CD4-positive, alpha-beta T cell treated with Interleukin-12 subunit alpha and Interleukin-12 subunit beta, for 1 hour (primary cell): ENCODE results near the gene YES1.

Experiments used
- DNase-seq: peaks from one replicate; pipeline ENCODE4 v3.0.0-alpha.2; 2020

Gene YES1

GRCh38 chr18:811892-812375 is at the start of gene YES1:
TSS of gene YES1 (minus strand) at chr18:812242. CDS start at chr18:756827, 55,415 bp downstream.
- peak; percentile 72 for DNase-seq

DNA sequence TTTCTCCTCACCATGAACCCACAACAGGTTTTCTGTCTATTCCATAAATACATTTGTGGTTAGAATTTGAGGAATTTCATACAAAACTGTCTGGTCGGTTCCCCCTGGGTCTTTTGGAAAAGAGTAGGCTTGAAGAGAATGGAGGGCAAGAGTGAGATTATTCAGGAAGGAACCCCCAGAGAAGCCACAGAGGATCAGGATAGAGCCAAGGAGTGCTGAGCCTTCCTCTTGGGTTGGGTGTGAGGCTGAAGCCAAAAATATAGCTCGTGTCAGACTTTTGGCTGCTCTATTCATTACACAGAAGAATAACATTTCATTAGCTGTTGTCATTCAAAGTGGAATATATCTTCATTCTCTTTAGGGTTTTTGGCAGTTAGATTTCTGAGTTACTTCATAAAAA is 45.9 kb upstream of the YES1 start:
- DNase-seq: no peak

DNA sequence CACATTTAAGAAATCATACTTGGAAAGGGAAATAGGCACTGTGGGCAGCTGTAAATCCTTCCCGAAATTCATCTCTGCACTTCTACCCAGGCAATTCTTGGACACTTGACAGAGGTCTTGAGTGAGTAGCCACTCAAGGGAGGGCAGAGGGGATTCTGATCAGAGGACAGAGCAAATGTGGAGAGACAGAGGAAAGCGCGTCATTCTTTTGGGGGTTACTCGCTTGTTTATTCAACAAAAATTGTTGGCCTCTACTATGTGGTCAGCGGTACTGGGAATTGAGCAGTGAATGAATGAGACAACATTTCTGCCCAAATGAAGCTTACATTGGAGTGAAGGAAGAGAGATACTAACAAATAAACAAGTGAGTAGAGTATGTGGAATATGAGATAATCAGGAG is 41.4 kb upstream of the YES1 start:
- no peak for DNase-seq

DNA sequence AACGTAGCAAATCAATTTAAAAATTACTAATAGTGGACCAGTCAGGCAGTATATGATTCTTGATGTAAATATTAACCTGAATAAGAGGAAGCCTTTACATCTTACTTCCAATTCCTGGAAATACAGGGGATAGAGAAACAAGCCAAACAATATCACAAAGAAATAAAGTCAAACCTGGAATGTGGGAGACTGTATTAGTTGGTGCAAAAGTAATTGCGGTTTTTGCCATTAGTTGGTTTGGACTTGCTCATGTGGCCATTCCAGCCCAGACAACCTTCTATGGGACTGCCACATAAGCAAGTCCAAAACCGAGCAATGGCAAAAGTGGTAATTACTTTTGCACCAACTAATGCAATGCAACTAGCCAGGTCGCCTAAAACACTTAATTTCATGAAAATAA is 38.9 kb upstream of the YES1 start:
- DNase-seq: no peak

GRCh38 chr18:849021-849420 is 37.0 kb upstream of the YES1 start:
- no peak for DNase-seq

DNA sequence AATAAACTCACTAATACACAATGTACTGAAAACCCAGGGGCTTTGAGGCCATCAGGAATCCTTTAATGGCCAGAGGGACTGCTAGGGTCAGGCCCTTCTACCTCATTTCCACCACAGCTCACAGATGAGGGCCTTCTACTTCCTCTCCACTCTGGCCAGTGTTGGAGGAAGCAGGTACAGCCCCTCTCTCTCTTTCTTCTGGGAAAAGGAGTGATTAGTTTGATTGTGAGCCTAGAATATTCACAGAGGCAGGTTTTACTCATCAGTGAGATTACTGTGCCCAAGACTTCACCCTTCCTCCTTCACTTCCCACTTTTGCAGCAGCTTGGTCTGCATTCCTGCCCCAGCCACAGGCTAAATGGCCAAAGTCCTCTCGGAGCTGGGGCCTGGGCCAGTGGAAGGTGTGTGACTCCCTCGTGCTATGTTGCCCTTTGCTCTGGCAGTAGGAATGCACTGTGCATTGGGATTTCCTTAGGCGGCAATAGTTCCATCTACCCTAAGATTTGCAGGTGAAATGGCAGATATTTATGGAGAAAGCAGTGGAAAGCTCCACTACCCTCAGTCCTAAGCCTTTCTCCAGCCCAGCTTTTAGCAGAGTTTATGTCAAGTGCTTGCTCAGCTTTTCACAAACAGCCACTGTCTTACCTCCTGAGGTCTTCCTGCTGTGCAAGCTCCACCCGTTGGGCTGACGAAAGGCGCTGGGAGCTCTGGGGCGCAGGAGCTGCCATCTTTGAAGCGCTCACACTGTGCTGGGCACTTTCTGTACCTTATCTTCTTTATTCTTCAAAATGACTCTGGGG is 36.2 kb upstream of the YES1 start:
- DNase-seq: no peak

DNA sequence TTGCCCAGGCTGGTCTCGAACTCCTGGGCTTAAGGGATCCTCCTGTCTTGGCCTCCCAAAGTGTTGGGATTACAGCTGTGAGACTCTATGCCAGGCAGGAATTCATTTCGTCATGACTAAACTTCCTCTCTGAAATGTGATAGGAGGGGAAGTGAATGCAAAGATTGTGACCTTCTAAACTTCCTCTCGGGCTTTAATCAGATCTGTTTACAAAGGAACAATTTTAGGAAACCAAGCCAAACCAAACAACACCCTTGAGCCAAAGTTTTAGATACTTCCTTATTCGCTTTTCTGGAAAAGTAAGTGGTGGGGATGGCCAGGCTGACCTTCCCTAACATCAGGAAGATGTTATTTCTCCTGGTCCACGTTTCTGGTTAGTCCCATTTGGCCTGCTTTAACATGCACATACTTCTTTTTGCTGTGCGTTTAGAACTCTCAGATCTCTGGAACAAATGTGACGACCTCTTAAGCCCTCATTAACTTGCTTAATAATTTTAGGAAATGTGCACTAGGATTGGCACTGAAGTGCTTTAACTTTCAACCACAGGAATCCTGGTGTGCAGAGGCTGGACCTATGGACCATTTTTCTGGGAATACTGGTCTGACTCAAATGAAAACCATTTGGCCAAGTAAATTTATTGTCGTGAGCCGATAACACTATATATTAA is 33.2 kb upstream of the YES1 start:
- DNase-seq: no peak

- DNase-seq: no peak
Observed at GRCh38 chr18:841647-842370, 29.8 kb upstream of the YES1 start.

- no peak for DNase-seq
Observed at GRCh38 chr18:840516-840915, 28.5 kb upstream of the YES1 start.

- DNase-seq: no peak
Observed at GRCh38 chr18:840023-840408, 28.0 kb upstream of the YES1 start.

GRCh38 chr18:839224-840022 is 27.4 kb upstream of the YES1 start:
- peak; percentile 83 for DNase-seq

GRCh38 chr18:837922-838321 is 25.9 kb upstream of the YES1 start:
- DNase-seq: no peak

DNA sequence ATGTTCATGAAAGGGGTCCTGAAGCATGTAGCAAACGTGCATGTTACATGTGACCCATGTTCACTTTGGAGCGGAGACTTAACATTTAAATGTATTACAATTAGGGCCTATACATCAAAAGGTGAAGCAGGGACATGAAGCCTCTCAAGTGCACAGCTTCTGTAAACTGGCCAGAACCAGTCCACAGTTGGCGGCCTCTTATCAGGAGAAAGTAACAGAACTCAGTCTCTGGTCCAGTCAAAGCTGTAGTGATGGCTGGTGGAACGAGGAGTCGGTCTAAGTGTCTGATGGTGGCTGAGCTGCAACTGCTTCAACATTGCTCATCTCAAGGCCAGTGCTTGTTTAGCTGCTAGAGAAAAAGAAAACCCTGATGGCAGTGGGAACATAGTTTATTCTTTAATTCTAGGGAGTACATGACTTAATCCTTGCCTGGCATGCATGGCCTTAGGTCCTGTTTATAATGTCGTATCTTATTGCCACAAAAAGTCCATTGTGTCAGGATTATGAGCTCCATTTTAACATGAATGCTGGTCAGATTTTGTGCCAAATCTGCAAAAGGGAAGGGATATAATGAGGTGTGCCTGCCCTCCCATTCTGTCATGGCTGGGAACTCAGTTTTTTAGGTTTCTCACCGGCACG is 22.2 kb upstream of the YES1 start:
- DNase-seq: no peak

GRCh38 chr18:833197-833596 is 21.2 kb upstream of the YES1 start:
- no peak for DNase-seq

DNA sequence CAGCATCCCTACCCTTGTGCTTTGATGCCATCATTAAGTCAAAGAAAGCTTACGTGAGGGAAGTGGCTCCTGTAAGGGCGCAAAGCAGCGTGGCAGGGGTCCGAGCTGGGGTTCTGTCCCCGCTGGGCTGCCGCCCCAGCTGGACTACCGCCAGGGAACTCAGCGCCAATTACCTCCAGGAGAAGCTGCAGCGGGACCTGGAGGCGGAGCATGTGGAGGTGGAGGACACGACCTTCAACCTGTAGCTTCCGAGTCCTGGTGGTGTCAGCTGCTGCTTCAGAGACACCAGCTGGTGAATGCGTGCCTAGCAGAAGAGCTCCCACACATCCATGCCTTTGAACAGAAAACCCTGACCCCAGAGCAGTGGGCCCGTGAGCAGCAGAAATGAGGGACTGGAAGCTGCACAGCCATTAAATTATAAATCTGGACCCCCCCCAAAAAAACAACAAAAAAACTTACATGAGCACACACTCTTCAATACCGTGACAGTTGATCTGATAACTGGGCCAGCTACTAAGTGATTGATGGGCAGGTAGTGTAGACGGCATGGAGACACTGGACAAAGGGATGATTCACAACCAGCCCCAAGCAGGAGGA is 20.1 kb upstream of the YES1 start:
- DNase-seq: peak; percentile 21

- DNase-seq: peak; percentile 64
Observed at GRCh38 chr18:830315-830901, 18.4 kb upstream of the YES1 start.

GRCh38 chr18:829432-829831 is 17.4 kb upstream of the YES1 start:
- DNase-seq: no peak

- DNase-seq: no peak
Observed at GRCh38 chr18:827093-827677, 15.1 kb upstream of the YES1 start.

DNA sequence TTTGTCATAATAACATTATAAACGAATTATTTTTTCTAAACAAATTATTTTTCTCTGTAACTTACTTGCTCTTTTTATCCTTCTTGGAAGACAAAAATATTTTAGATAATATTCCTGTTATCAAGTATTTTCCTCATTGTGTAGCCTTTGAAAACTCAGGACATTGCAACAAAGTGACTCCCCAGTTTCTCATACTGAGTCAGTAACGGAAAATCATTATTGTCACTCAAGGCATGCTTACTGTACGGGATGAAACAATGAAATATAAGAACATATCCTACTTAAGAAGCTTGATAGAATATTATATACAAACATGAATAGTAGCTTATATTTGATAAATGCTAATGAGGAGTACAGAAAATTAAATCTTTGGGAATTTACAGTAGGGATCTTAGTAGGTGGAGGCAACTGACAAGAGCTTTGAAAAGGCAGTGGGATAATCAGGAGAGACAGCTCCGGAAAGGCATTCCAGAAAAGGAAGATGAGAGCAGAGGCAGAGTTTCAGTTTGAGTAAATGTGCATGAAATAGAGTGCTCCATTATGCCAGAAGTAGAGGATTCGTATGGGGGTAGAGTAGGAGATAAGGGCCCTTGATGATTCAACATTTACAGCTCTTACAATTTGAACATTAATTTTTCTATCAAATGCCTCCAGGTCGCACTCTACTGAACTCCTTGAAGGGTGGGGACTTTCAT is 14.0 kb upstream of the YES1 start:
- no peak for DNase-seq

DNA sequence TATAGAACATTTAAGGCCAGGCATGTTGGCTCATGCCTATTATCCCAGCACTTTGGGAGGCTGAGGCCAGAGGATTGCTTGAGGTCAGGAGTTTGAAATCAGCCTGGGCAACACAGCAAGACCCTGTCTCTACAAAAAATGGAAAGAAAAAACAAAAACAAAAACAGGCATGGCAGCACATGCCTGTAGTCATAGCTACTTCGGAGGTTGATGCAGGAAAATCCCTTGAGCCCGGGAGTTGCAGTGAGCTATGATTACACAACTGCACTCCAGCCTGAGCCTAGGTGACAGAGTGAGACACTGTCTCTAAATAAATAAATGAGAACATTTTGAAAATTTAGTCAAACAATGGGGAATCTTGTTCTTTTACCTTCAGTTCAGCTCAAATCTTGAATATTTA is 12.1 kb upstream of the YES1 start:
- no peak for DNase-seq
